Astrocyte of the spinal cord (primary cell): ENCODE measurements around the gene CD180.
"Not testable (repeated sequence)": the region's sequence is repeated elsewhere in the genome, so short reads cannot be mapped to it uniquely, and the experiment has no call there.

Source experiments
- DNase-seq: peaks from one replicate; pipeline ENCODE4 v3.0.0; 2011; ENCODE audit warnings: low read depth, low spot score
- H3K4me3 ChIP-seq: 2 replicates; pipeline ENCODE4 v1.5.1; 2011; ENCODE audit warnings: low read depth, mild to moderate bottlenecking, low read length, moderate library complexity
- CTCF ChIP-seq: IDR thresholded peaks from 2 replicates; pipeline ENCODE4 v1.5.1; 2012; ENCODE audit warnings: low read depth, mild to moderate bottlenecking, low read length, inconsistent platforms
- in situ Hi-C: cut with HindIII; loops from 2 replicates; pipeline ENCODE4 v1.10.0; 2017; ENCODE audit warnings: low sequenced_read_pairs

The CD180 gene

GRCh38 chr5:67178966-67179365 lies 17.6 kb downstream of the CD180 start:
- no peak overlapping the region for H3K4me3 ChIP-seq
- in situ Hi-C loops = no loop called here
- no peak for TF ChIP-seq CTCF
- no peak for DNase-seq

DNA sequence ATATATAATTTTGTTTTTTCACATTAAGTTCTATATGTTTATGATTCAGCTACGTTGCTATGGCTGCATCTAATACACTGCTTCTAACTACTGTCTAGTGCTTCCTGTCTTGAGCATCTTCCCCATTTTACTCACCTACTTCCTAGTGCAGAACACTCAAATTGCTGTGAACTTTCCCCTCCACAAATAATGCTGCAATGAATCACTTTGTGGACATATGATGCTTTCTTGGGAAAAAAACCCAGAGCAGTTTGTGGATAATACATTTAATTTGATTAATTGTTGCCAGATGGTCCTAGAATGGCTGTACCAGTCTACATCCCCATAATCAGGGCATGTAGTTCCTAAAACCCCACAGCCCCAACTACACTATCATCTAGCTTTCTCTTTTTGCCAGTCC lies 18.5 kb downstream of the CD180 start:
- no peak for DNase-seq
- TF ChIP-seq CTCF = no peak
- in situ Hi-C loops = no loop called here
- H3K4me3 ChIP-seq = no peak overlapping the region

DNA sequence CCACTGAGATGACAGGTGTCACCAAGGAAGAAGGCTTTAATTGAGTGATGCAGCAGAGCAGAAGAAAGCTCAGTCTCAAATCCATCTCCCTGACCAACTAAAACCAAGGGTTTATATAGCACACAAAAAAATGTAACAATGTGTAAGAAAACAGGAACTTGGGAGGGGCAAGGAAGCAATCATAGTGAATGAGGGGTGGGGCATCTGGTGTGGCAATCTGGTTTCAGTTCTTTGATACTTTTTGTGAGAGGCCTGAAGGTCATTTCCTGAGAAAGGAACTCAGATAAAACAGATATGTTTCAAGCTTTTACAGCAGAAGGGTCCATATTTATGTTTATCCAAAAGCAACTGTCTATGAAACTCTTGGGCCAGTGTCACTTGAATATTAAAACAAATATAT lies 19.7 kb downstream of the CD180 start:
- TF ChIP-seq CTCF = no peak
- in situ Hi-C loops = no loop called here
- no peak overlapping the region for H3K4me3 ChIP-seq
- DNase-seq = no peak

DNA sequence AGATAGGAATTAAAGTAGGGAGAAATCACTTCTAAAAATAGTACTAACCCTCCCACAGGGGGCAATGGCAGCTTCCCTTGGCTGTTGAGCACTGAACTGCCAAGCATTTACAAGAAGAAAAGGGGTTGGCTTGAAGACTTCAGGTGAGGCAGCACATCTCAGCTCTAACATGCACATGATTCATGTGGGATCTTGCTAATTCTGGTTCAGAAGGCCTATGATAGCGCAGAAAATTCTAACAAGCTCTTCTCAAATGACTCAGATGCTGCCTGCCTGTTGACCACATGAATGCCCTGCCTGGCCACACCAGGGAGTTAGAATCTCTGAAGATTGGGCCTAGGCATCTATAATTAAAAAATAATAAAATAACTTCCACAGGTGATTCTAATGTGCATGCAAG lies 22.6 kb downstream of the CD180 start:
- TF ChIP-seq CTCF = no peak
- no peak overlapping the region for H3K4me3 ChIP-seq
- DNase-seq = no peak
- in situ Hi-C loops = no loop called here

DNA sequence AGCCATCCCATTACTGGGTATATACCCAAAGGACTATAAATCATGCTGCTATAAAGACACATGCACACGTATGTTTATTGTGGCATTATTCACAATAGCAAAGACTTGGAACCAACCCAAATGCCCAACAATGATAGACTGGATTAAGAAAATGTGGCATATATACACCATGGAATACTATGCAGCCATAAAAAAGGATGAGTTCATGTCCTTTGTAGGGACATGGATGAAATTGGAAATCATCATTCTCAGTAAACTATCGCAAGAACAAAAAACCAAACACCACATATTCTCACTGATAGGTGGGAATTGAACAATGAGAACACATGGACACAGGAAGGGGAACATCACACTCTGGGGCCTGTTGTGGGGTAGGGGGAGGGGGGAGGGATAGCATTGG lies 23.2 kb downstream of the CD180 start:
- DNase-seq, H3K4me3 ChIP-seq, in situ Hi-C loops: not testable (repeated sequence)

- DNase-seq = no peak
- in situ Hi-C loops = no loop called here
- no peak overlapping the region for H3K4me3 ChIP-seq
- no peak for TF ChIP-seq CTCF
Measured at GRCh38 chr5:67170767-67171166, 25.8 kb downstream of the CD180 start.

DNA sequence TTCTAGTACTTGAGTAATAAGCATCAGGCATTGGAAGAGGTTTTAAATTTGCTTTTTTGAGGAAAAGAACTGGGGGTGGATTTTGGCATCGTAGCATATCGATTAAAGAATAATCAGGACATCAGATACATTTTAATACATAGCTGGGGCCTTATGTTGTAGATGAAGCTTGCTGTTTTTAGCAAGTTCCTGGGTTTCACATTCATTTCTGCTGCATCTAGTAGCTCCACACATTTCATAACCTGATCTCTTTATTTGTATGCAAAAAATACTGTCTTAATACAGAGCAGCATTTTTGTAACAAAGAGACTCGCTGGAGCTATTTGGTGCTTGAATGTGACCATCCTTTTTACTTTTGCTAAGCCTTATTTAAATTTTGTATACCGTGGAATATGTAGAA lies 28.5 kb downstream of the CD180 start:
- in situ Hi-C loops = no loop called here
- no peak overlapping the region for H3K4me3 ChIP-seq
- DNase-seq = no peak
- TF ChIP-seq CTCF = no peak
